ENCODE results near the gene TTC14.

The TTC14 gene

GRCh38 chr3:180631317-180631716 lies 29.4 kb downstream of the TTC14 start:
- no peak for DNase-seq (ENCODE audit: low spot score)

DNA sequence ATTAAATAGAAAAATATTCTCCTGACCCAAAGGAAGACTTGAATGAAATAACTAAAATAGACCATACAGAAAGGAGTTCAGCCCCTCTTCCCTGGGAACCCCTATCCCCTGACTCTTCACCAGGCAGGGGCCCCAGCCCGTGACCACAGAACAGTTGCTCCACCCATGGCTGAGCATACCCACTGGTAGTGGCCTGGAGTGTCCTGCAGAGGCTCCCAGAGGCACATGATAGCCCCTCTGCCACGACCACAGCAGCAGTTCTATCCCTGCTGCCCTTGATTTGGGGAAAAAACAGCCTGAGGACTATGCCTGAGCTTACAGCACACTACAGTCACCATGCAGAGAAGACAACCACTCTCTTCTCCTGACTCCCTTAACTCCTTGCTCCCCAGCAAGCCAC lies 31.8 kb downstream of the TTC14 start:
- DNase-seq (ENCODE audit: low spot score) = peak; percentile 11

DNA sequence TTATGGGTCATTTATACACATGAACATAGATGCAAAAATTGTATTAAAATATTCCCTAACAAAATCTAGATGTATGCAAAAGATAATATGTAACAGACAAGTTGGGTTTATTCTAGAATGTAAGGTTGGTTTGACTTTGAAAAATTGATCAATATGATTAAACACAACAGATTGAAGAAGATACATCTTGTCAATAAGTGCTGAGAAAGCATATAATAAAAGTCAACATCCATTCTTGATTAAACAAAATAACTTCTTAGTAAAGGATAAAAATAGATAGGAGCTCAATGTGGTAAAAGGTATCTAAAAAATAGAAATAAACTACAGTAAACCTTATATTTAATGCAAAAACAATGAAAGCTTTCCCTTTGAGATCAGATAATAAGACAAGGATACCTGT lies 39.0 kb downstream of the TTC14 start:
- no peak for DNase-seq (ENCODE audit: low spot score)

DNA sequence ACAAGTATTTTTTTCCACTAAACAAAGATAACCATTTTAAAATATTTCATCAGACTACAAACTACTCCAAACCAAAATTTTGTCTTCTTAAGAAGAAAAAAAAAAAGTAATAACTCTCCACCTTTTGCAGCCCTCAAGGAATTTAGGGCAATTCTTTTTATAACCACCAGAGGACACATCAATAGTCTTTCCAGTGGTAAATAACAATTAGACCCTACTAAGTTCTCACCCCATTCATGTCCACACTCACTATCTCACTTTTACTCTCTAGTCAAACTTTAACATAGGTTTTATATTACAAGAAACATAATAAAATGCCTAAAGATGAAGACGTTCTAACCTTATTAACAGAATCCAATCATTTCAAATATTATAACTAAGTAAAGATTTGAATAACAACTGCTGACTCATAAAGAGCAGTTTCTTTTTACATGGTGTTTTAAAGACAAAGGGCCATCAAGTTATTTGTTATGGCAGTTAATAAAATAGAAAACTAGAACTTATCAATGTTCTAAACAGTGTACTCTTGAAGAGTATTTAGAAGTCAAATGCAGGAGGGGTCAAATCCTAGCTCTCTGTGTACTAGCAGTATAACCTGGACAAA lies 44.3 kb downstream of the TTC14 start:
- peak; percentile 17 for DNase-seq (ENCODE audit: low spot score)

GRCh38 chr3:180656406-180656805 lies 54.4 kb downstream of the TTC14 start:
- DNase-seq (ENCODE audit: low spot score) = no peak

DNA sequence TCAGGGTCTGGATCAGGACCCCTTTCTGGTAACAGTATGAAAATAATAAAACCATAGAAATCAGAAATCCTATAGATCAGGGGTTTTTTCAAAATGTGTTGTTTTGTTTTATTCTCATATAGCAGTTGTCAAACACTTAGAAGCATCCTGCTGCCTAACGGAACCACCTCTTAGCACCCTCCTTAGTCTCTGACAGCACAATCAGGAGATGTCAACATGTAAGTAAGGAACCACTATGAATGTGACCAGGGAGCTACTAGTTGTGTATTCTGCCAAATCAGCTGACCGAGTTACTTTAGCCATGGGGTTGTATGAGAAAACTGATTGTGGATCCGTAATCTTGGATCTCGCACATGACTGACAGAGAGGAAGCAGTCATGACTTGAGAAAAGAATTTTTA lies 55.1 kb downstream of the TTC14 start:
- no peak for DNase-seq (ENCODE audit: low spot score)
